ENCODE data around the gene EIF4G3. TPM values are rescaled to one million over a fixed set of nuclear protein-coding genes. Genes with fewer than 3 reads are reported as not detected.

The EIF4G3 gene
- total and polyA plus RNA-seq, 2 of the 8 experiments (the other 6 are each of a cell fraction or from before 2014, with no cell fraction given), result 47.5 to 66.6 TPM

DNA sequence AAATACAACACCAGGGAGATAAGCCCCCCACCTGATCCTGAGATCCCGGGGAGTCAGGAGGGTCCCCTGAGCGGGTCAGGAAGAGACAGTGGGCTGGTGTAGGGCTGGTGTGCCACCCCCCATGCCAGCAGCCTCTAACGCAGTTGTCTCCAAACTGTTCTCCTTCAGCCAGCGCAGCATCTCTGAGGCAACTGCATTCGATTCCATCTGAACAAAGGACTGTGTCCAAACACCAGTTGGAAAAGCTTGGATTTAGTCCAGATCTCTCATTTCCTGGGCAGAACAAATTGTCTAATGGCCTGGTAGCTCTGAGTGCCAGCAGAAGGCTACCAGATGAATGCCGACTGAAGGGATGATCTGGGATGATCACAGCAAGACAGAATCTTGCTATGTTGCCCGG, 44.1 kb upstream of the EIF4G3 start:
- no peak overlapping the region for H4K91ac ChIP-seq (replicated peaks; ENCODE audit: insufficient read length, low read length)
- no peak overlapping the region for H3K27ac ChIP-seq (ENCODE audit: low read depth, low read length)
- CTCF ChIA-PET (ENCODE audit: partially characterized antibody), result interaction anchor here (0.6 to 11.3 kb wide), 6 partner anchors 13 to 574 kb away, joined by 3 to 165 read pairs (median 5); no protein-coding TSS in a partner anchor
- H3K79me2 ChIP-seq (ENCODE audit: control insufficient read depth in 1 of 2, insufficient read depth in 2 of 2, low read length in 2 of 2), result no peaks in the 10 kb centered on the region
- no peaks in the 10 kb centered on the region for H3K79me1 ChIP-seq (ENCODE audit: low read depth, low read length)
- H2AFZ ChIP-seq (ENCODE audit: low read length), result no peak overlapping the region
- H3K36me3 ChIP-seq (ENCODE audit: control insufficient read depth in 2 of 4, insufficient read depth in 4 of 4, low read length in 3 of 4), result peaks cover 2 to 10% (median 5%) of the 10 kb centered on the region in 4 experiments; a peak in 4 of 8 replicates
- DNase-seq (ENCODE audit: low read depth in 1 of 2, low spot score in 2 of 2) (no peak), FAIRE-seq (no peak)
- no peak overlapping the region for H2BK15ac ChIP-seq (ENCODE audit: low read length)
- H2BK120ac ChIP-seq (replicated peaks; ENCODE audit: low read depth, low read length), result no peak overlapping the region
- H3K56ac ChIP-seq (replicated peaks; ENCODE audit: insufficient read length, low read depth, low read length), result no peak overlapping the region
- H3K27me3 ChIP-seq (replicated peaks in 1 of 4; ENCODE audit: control insufficient read depth in 3 of 4, extremely low read depth in 1 of 4, insufficient read depth in 3 of 4, low read length in 3 of 4), result no peaks in the 10 kb centered on the region
- no peak for TF ChIP-seq MAX (IDR thresholded peaks at IDR 0.05)
- no peak for TF ChIP-seq POLR2A (IDR thresholded peaks at IDR 0.05; ENCODE audit: control extremely low read depth in 1 of 2, low read depth in 2 of 2, low read length in 2 of 2)
- TF ChIP-seq PHF8 (conservative IDR thresholded peaks at IDR 0.05; ENCODE audit: low read depth, low read length), result no peak
- TF ChIP-seq KDM1A (IDR thresholded peaks at IDR 0.05; ENCODE audit: borderline replicate concordance, low read length), result no peak
- no peak for TF ChIP-seq SUZ12 (IDR thresholded peaks at IDR 0.05; ENCODE audit: low read length)
- TF ChIP-seq BRCA1 (IDR thresholded peaks at IDR 0.05; ENCODE audit: low read depth, low read length), result no peak
- no peak overlapping the region for H4K5ac ChIP-seq (ENCODE audit: insufficient read length, low read depth, low read length)
- H3K4me1 ChIP-seq (replicated peaks in 1 of 4; ENCODE audit: control insufficient read depth in 3 of 4, insufficient read depth in 4 of 4, low read length in 3 of 4), result peaks cover 0 to 5% (median 5%) of the 10 kb centered on the region in 4 experiments; a peak in 5 of 7 replicates
- no peak overlapping the region for H2BK20ac ChIP-seq (ENCODE audit: low read length)
- H2BK5ac ChIP-seq (ENCODE audit: low read depth, low read length), result no peak overlapping the region
- no peaks in the 10 kb centered on the region for H3K23me2 ChIP-seq (ENCODE audit: low read depth, low read length)
- no peak overlapping the region for H3K4me3 ChIP-seq (ENCODE audit: extremely low read depth in 1 of 4, insufficient read depth in 2 of 4, low read depth in 3 of 4, low read length in 4 of 4)
- no peak overlapping the region for H3K18ac ChIP-seq (ENCODE audit: extremely low read depth, low read length)
- no peak overlapping the region for H3K9ac ChIP-seq (replicated peaks in 1 of 4; ENCODE audit: extremely low read depth in 1 of 4, low read depth in 3 of 4, low read length in 3 of 4)
- H4K8ac ChIP-seq (ENCODE audit: extremely low read depth, insufficient read depth, low read length), result no peak overlapping the region
- POLR2A ChIA-PET (ENCODE audit: partially characterized antibody), result no interaction called here
- no peak overlapping the region for H3K4me2 ChIP-seq (ENCODE audit: insufficient read depth in 1 of 2, low read depth in 2 of 2, low read length in 2 of 2)
- H4K20me1 ChIP-seq (replicated peaks in 1 of 2; ENCODE audit: control insufficient read depth in 1 of 2, insufficient read depth in 2 of 2, low read length in 2 of 2), result peaks cover 0 to 5% of the 10 kb centered on the region in 2 experiments
- H3K23ac ChIP-seq (ENCODE audit: insufficient read length), result no peak overlapping the region
- no peak overlapping the region for H3K4ac ChIP-seq (replicated peaks; ENCODE audit: insufficient read length, low read depth, low read length)
- no peak overlapping the region for H2AK5ac ChIP-seq (ENCODE audit: low read depth, low read length)
- H2BK12ac ChIP-seq (ENCODE audit: low read depth, low read length), result no peak overlapping the region
- H3K9me3 ChIP-seq (ENCODE audit: insufficient read depth in 2 of 2, low read depth in 1 of 2, low read length in 1 of 2), result no peaks in the 10 kb centered on the region
- WGBS, 2 experiments (ENCODE audit: extremely low coverage in 1 of 2, insufficient coverage in 1 of 2, insufficient read length in 1 of 2, insufficient replicate concordance in 2 of 2, low coverage in 1 of 2, low lambda C conversion rate in 2 of 2, missing lambda C conversion rate in 1 of 2), result 92% methylated on average over 7 of the region's 7 CpGs; no CpG with 5 or more reads in 1 of the 2 experiments
- H3K14ac ChIP-seq (ENCODE audit: insufficient read length), result no peak overlapping the region
